Vagina (tissue), 2 donors: ENCODE measurements around the gene USP6NL. TPM values are rescaled to one million over a fixed set of nuclear protein-coding genes. Genes with fewer than 3 reads are reported as not detected.

Experiments
- DNase-seq, 2 donors: peaks; one replicate each; pipeline ENCODE4 v3.0.0-alpha.2; 2017; ENCODE audit errors: extremely low spot score in 2 of 2
- H3K27ac ChIP-seq: fragments of 200-600 bp; sonication (generic); one replicate; pipeline ENCODE4 v1.5.1; 2019
- H3K27me3 ChIP-seq: fragments of 200-600 bp; sonication (generic); one replicate; pipeline ENCODE4 v1.5.1; 2019
- H3K36me3 ChIP-seq, 2 donors: fragments of 200-600 bp; sonication (generic); one replicate each; pipeline ENCODE4 v1.5.1; 2017 to 2019
- H3K4me1 ChIP-seq: fragments of 200-600 bp; sonication (generic); one replicate; pipeline ENCODE4 v1.5.1; 2019
- H3K4me3 ChIP-seq, 2 donors: fragments of 200-600 bp; sonication (generic); 1 replicate in 1 of 2; 2 replicates in 1 of 2; pipeline ENCODE4 v1.5.1; 2016 to 2019
- H3K9me3 ChIP-seq: fragments of 200-600 bp; sonication (generic); one replicate; pipeline ENCODE4 v1.5.1; 2019
- POLR2A ChIP-seq, 2 donors: fragments of 450-650 bp; IDR thresholded peaks; one replicate each; pipeline ENCODE4 v1.6.1; 2017; ENCODE audit warnings: antibody characterized with exemption in 2 of 2, mild to moderate bottlenecking in 2 of 2, moderate library complexity in 2 of 2
- POLR2AphosphoS5 ChIP-seq, 2 donors: sonication (generic); formaldehyde crosslinking; IDR thresholded peaks; one replicate each; pipeline ENCODE4 v1.9.0; 2017; ENCODE audit warnings: antibody characterized with exemption in 2 of 2, mild to moderate bottlenecking in 2 of 2, low read depth in 1 of 2; ENCODE audit not compliant: insufficient read depth in 1 of 2
- intact Hi-C: fragments of 100-400 bp; cut with DNase I; formaldehyde crosslinking; loops from one replicate; pipeline ENCODE4 v1.15.1; 2023
- total RNA-seq: library from RNA; depleted of rRNA; stranded (reverse); fragments of >200 nt; gene quantifications from one replicate; pipeline ENCODE4 v1.2.3, GENCODE V29; 2016
- TF ChIP-seq, protein P1 (sequence below), 3 experiments: fragments of 450-650 bp in 2 of 3; fragments of 200-600 bp in 1 of 3; sonication (generic) in 1 of 3; IDR thresholded peaks; one replicate each; pipeline ENCODE4 v1.5.1; 2017 to 2019; ENCODE audit warnings: antibody characterized with exemption in 3 of 3, mild to moderate bottlenecking in 2 of 3, moderate library complexity in 2 of 3

Gene USP6NL
- total RNA-seq, 1 donor from 2014 or later: 23.3 TPM

DNA sequence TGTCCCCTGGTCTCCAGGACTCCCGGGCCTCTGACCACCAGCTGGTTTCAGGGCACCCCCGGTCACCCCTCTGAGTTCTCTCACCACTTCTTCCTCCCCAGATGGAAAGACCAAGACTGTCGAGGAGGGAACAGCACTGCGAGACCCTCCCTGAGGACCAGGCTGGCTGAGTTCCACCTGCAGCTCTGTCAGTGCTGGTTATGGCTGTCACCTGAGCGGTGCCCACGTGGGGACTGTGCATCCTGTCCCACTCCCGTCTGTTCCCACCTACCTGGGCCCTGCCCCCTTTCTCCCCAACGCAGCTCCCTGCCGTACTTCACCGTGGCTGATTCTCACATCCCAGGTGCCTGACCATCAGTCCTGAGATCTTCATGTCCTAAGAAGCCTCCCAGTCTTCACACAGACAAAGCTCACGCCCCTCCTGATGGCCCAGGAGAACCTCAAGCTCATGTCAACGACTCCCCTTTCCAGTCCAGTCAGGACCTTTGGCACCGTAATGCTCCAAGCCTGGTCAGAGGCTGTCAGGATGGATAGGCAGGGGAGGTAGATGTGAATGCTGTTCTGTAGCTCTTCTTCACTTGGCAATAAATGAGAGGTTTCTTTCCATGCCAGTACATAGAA is 159.7 kb downstream of the USP6NL start:
- no peak for TF ChIP-seq POLR2A (IDR thresholded peaks at IDR 0.05)
- no peak for TF ChIP-seq POLR2AphosphoS5 (IDR thresholded peaks at IDR 0.05; ENCODE audit: insufficient read depth in 1 of 2, low read depth in 1 of 2)
- TF ChIP-seq, protein P1, sequence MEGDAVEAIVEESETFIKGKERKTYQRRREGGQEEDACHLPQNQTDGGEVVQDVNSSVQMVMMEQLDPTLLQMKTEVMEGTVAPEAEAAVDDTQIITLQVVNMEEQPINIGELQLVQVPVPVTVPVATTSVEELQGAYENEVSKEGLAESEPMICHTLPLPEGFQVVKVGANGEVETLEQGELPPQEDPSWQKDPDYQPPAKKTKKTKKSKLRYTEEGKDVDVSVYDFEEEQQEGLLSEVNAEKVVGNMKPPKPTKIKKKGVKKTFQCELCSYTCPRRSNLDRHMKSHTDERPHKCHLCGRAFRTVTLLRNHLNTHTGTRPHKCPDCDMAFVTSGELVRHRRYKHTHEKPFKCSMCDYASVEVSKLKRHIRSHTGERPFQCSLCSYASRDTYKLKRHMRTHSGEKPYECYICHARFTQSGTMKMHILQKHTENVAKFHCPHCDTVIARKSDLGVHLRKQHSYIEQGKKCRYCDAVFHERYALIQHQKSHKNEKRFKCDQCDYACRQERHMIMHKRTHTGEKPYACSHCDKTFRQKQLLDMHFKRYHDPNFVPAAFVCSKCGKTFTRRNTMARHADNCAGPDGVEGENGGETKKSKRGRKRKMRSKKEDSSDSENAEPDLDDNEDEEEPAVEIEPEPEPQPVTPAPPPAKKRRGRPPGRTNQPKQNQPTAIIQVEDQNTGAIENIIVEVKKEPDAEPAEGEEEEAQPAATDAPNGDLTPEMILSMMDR (IDR thresholded peaks at IDR 0.05): no peak
- no peaks in the 10 kb centered on the region for H3K27me3 ChIP-seq
- H3K27ac ChIP-seq: no peak overlapping the region
- H3K4me1 ChIP-seq: no peaks in the 10 kb centered on the region
- intact Hi-C loops: no loop called here
- peak in 1 of 2 donors; percentile 79 for DNase-seq
- H3K9me3 ChIP-seq: no peaks in the 10 kb centered on the region
- H3K36me3 ChIP-seq: no peaks in the 10 kb centered on the region
- no peak overlapping the region for H3K4me3 ChIP-seq

DNA sequence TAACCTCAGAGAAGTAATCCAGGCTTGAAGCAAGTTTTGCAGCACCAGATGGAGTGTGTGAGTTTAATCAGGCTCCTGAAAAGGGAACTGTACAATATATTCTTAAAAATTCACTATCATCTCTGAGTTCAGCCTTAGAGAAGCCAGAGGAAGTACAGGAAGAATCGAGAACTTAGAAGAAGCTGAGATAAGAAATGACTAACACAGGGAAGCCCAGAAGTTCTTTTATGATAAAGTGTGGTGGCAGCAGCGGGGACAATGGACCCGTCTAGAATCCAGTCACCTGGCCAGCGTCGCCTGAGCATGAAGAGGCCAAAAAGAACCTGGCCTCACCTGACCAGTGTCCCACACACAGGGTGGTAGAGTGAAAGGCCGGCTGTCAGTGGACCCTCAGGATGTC is 161.0 kb downstream of the USP6NL start:
- no peaks in the 10 kb centered on the region for H3K4me1 ChIP-seq
- DNase-seq: no peak
- no peak for TF ChIP-seq POLR2A (IDR thresholded peaks at IDR 0.05)
- TF ChIP-seq POLR2AphosphoS5 (IDR thresholded peaks at IDR 0.05; ENCODE audit: insufficient read depth in 1 of 2, low read depth in 1 of 2): no peak
- TF ChIP-seq, protein P1 (IDR thresholded peaks at IDR 0.05): no peak
- no peak overlapping the region for H3K4me3 ChIP-seq
- no peak overlapping the region for H3K27ac ChIP-seq
- intact Hi-C loops: no loop called here
- no peaks in the 10 kb centered on the region for H3K9me3 ChIP-seq
- no peaks in the 10 kb centered on the region for H3K36me3 ChIP-seq
- H3K27me3 ChIP-seq: no peaks in the 10 kb centered on the region

DNA sequence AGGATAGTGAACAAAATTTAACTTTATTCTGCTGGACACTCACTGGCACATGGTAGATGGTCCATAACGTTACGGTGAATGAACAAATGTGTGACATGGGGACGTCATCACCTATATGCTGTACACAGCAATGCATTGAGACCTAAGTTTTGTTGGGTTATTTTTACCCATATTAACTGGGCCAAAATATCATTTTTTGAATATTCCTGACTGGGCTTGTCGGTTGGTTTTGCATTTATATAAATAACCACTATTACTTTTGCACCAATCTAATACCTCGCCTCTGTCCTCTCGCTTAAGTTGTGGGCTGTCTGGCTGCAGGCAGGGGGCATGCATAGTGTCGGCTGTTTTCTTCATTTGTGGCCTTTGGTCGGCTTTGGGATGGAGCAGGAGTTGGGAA is 161.7 kb downstream of the USP6NL start:
- no peaks in the 10 kb centered on the region for H3K36me3 ChIP-seq
- H3K9me3 ChIP-seq: no peaks in the 10 kb centered on the region
- H3K4me1 ChIP-seq: no peaks in the 10 kb centered on the region
- no peak for DNase-seq
- intact Hi-C loops: no loop called here
- no peaks in the 10 kb centered on the region for H3K27me3 ChIP-seq
- no peak overlapping the region for H3K4me3 ChIP-seq
- no peak overlapping the region for H3K27ac ChIP-seq
- no peak for TF ChIP-seq POLR2A (IDR thresholded peaks at IDR 0.05)
- TF ChIP-seq POLR2AphosphoS5 (IDR thresholded peaks at IDR 0.05; ENCODE audit: insufficient read depth in 1 of 2, low read depth in 1 of 2): no peak
- TF ChIP-seq, protein P1 (IDR thresholded peaks at IDR 0.05): no peak

DNA sequence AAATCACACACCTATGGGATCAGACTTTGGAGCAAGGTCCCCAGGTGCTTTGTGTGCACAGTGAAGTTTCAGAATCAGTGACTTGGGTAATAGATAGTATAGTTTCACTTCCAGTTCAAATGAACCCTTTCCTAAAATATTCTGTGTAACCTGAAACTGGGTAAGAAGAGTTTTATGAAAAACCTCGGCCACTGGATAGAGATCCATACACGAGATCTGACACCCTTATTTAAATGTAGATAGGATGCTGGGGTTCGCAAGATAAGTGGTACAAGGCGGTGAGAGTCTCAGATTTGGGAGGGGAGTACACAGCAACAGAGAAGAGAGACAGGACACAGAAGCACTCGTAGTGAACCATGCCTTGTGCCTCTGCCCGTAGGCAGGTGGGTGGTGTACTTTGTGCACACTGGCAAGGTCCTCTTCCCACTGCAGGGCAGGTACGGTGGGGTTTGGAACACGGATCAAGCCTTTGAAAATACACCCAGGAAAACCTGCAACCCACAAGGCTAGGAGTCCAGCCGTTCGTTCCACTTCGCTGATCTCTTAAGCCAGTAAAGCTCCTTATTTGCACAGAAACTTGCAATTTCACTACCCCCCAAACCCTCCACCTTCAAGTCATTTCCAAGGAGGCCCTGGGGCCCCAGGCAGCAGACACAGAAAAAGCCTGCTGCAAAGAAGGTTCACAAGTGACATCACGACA is 162.8 kb downstream of the USP6NL start:
- Histone ChIP-seq H3K27ac (no peak overlapping the region), H3K36me3 (no peaks in the 10 kb centered on the region), H3K4me1 (no peaks in the 10 kb centered on the region), H3K27me3 (no peaks in the 10 kb centered on the region), H3K9me3 (no peaks in the 10 kb centered on the region), H3K4me3 (no peak overlapping the region)
- intact Hi-C loops: no loop called here
- DNase-seq: peak in 1 of 2 donors; percentile 69
- TF ChIP-seq POLR2A (IDR thresholded peaks at IDR 0.05) (no peak), POLR2AphosphoS5 (IDR thresholded peaks at IDR 0.05; ENCODE audit: insufficient read depth in 1 of 2, low read depth in 1 of 2) (no peak)
- TF ChIP-seq, protein P1 (IDR thresholded peaks at IDR 0.05): no peak

DNA sequence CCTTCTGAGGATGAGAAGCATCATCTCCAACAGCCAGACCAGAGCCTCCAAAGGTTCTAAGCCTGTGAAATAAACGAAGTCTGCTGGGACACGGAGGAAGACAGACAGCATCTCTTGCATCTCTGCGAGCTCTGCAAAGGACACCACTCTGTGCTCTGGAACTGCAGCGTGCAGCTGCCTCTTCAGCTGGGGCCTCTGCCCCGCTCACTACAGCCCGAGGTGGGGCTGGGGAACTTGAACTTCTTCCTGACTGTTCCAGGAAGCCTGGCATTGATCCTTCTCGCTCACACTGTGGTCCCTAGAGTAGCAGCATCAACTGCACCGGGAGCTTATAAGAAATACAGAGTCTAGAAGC is 163.3 kb downstream of the USP6NL start:
- Histone ChIP-seq H3K4me3 (no peak overlapping the region), H3K27ac (no peak overlapping the region), H3K36me3 (no peaks in the 10 kb centered on the region), H3K27me3 (no peaks in the 10 kb centered on the region), H3K9me3 (no peaks in the 10 kb centered on the region), H3K4me1 (no peaks in the 10 kb centered on the region)
- peak; percentile 64 to 82 for DNase-seq
- intact Hi-C loops: no loop called here
- TF ChIP-seq, protein P1 (IDR thresholded peaks at IDR 0.05): no peak
- TF ChIP-seq POLR2AphosphoS5 (IDR thresholded peaks at IDR 0.05; ENCODE audit: insufficient read depth in 1 of 2, low read depth in 1 of 2) (no peak), POLR2A (IDR thresholded peaks at IDR 0.05) (no peak)
